Lower leg skin (tissue), 4 donors: ENCODE measurements around the gene RUNX2. TPM values are rescaled to one million over a fixed set of nuclear protein-coding genes. Genes with fewer than 3 reads are reported as not detected.

ENCODE experiments used
- DNase-seq, 2 donors: peaks; one replicate each; pipeline ENCODE4 v3.0.0-alpha.2; 2019; ENCODE audit warnings: low spot score in 2 of 2
- H3K4me3 ChIP-seq: fragments of 200-600 bp; sonication (generic); 2 replicates; pipeline ENCODE4 v1.5.1; 2017; ENCODE audit warnings: mild to moderate bottlenecking, low read depth; ENCODE audit not compliant: poor library complexity, severe bottlenecking
- CTCF ChIP-seq, 3 donors: fragments of 450-650 bp; IDR thresholded peaks; one replicate each; pipeline ENCODE4 v1.5.1; 2016; ENCODE audit warnings: antibody characterized with exemption in 3 of 3, mild to moderate bottlenecking in 3 of 3, moderate library complexity in 2 of 3
- POLR2A ChIP-seq, 2 donors: fragments of 450-650 bp; IDR thresholded peaks; one replicate each; pipeline ENCODE4 v1.6.1; 2016 to 2017; ENCODE audit warnings: antibody characterized with exemption in 2 of 2, mild to moderate bottlenecking in 1 of 2, moderate library complexity in 1 of 2
- WGBS, 2 donors: methylation state at CpG; one replicate each; pipeline ENCODE4 v1.1.5; 2018; 5-methylcytosine and 5-hydroxymethylcytosine counted together
- intact Hi-C: fragments of 100-400 bp; cut with DNase I; formaldehyde crosslinking; loops from one replicate; pipeline ENCODE4 v1.15.0; 2023; ENCODE audit warnings: low total_unique reads
- total RNA-seq, 4 donors: library from RNA; depleted of rRNA; stranded (reverse); fragments of >200 nt; gene quantifications; one replicate each; pipeline ENCODE4 v1.1.0, GENCODE V29; 2016

The RUNX2 gene
- total RNA-seq, 4 donors from 2014 or later, result 1.8 to 4.8 (median 3.1) TPM

GRCh38 chr6:45692021-45692420, 363.9 kb downstream of the RUNX2 start:
- TF ChIP-seq CTCF (IDR thresholded peaks at IDR 0.05) (no peak), POLR2A (IDR thresholded peaks at IDR 0.05) (no peak)
- no peak overlapping the region for H3K4me3 ChIP-seq
- DNase-seq, result no peak
- 75% methylated on average over 3 of the region's 3 CpGs for WGBS, 2 donors
- intact Hi-C loops, result no loop called here

GRCh38 chr6:45696738-45697137, 368.6 kb downstream of the RUNX2 start:
- DNase-seq, result no peak
- H3K4me3 ChIP-seq, result no peak overlapping the region
- WGBS, 2 donors, result 89 to 96% methylated on average over 1 of the region's 1 CpG
- TF ChIP-seq CTCF (IDR thresholded peaks at IDR 0.05), result no peak
- TF ChIP-seq POLR2A (IDR thresholded peaks at IDR 0.05), result no peak
- intact Hi-C loops, result no loop called here

- no peak for DNase-seq
- 83 to 84% methylated on average over 6 of the region's 6 CpGs for WGBS, 2 donors
- no peak overlapping the region for H3K4me3 ChIP-seq
- intact Hi-C loops, result no loop called here
- TF ChIP-seq CTCF (IDR thresholded peaks at IDR 0.05) (no peak), POLR2A (IDR thresholded peaks at IDR 0.05) (no peak)
Observed at GRCh38 chr6:45697605-45698004, 369.5 kb downstream of the RUNX2 start.

- WGBS, 2 donors, result 75% methylated on average over 2 of the region's 2 CpGs
- no peak overlapping the region for H3K4me3 ChIP-seq
- no peak for DNase-seq
- intact Hi-C loops, result no loop called here
- TF ChIP-seq CTCF (IDR thresholded peaks at IDR 0.05) (no peak), POLR2A (IDR thresholded peaks at IDR 0.05) (no peak)
Observed at GRCh38 chr6:45698046-45698445, 369.9 kb downstream of the RUNX2 start.

- TF ChIP-seq POLR2A (IDR thresholded peaks at IDR 0.05) (no peak), CTCF (IDR thresholded peaks at IDR 0.05) (no peak)
- 67 to 71% methylated on average over 3 of the region's 3 CpGs for WGBS, 2 donors
- no peak for DNase-seq
- H3K4me3 ChIP-seq, result no peak overlapping the region
- intact Hi-C loops, result no loop called here
Observed at GRCh38 chr6:45699663-45700062, 371.5 kb downstream of the RUNX2 start.
